ENCODE results near the gene HOXA11.
A peak's percentile ranks its signal among the peaks of the same experiment; 100 is the strongest.

HOXA11 gene

DNA sequence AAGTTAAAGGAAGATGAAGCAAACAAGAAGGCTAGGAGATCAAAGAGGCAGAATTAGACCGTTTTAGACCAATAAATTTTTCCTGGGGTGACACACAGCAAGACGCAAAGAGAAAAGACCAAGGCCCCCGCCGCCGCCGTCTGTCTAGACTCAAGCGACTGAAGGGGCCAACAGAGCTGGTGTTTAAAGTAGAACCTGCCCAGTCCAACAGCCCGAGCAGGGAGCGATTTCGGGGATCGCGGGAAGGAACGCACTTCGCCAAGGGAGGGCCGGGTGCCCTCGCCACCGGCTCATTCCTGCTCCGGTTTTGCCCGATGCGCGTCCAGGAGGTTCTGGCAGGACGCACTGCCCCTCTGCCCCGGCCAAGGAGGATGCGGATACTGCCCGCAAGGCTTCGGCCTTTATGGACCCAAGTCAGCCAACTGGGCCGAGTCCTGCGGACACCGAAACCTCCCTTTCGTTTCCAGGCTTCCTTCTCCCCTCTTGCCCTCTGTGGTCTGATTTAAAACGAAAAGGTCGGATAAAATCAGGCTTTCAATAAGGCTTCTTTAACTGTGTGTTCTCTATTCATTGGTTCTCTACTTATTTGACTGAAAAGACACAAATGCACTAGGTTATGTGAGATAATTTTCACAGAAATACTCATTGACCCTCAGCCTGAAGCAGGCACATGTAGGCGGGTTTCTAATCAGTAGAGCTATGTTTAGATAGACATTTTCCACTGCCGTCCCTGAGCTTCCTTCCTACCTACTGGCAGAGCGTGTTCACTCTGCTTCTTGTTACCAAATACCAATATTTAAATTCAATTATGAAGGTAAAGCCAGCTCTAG lies 26.4 kb downstream of the HOXA11 start:
- no peak for DNase-seq (ENCODE audit: low read depth in 2 of 2)

GRCh38 chr7:27157702-27158431 lies 27.2 kb downstream of the HOXA11 start:
- no peak for DNase-seq (ENCODE audit: low read depth in 2 of 2)

- no peak for DNase-seq (ENCODE audit: low read depth in 2 of 2)
Measured at GRCh38 chr7:27156916-27157701, 27.9 kb downstream of the HOXA11 start.

DNA sequence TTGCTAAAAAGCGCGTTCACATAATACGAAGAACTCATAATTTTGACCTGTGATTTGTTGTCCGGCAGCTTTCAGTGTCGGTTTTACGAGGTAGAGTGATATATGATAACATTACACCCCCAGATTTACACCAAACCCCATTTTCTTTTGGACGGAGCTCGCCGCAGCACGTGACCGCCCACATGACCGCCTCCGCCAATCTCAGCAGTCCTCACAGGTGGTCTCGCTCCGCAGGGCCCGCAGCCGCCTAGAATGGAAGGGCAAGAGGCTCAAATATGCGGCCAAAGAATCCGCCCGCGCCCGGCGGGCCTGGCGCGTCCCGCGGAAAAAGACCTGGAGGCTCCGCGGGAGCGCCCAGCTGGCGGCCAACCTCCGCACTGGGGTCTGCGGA lies 28.5 kb downstream of the HOXA11 start, which contains the start of gene HOXA7:
Gene HOXA7 (minus strand): TSS at position 168 of the 391 bp plus-strand sequence. CDS start 130 bp downstream, at position 38.
- DNase-seq (ENCODE audit: low read depth in 2 of 2), result no peak

- no peak for DNase-seq (ENCODE audit: low read depth in 2 of 2)
Measured at GRCh38 chr7:27155816-27156507, 29.1 kb downstream of the HOXA11 start.

DNA sequence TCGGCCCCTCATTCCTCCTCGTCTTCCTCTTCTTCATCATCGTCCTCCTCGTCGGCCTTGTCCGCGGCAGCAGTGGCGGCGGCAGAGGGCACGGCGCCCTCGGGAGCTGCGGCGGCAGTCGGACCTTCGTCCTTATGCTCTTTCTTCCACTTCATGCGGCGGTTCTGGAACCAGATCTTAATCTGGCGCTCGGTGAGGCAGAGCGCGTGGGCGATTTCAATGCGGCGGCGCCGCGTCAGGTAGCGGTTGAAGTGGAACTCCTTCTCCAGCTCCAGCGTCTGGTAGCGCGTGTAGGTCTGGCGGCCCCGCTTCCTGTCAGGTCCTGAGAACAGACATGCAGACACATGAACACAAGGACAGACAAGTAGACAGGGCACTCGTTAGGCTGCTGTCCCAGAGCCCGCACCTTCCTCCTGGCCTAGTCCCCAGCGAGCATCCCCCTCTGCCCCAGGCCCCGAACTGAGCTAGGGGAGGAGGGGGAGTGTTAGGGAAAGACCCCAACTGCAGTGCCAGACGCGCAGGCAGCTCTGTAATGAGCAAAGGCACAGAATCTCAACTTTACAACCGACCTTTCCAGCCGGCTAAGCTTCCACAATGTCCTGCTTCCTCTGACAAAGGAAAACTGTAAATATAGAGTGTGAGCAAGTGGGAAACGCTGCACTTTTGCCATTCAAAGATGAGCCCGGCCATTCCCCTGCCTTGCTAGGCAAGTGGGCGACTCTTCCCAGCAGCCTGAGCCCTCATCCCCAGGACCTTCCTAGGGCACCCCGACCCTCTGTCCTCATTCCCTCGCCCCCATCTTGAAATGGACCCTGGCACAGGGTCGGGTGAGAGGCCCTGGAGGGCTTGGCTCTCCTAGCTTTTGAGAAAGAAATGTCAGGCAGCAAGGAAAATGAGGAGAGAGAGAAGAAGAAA lies 29.9 kb downstream of the HOXA11 start:
- DNase-seq (ENCODE audit: low read depth in 2 of 2), result no peak

DNA sequence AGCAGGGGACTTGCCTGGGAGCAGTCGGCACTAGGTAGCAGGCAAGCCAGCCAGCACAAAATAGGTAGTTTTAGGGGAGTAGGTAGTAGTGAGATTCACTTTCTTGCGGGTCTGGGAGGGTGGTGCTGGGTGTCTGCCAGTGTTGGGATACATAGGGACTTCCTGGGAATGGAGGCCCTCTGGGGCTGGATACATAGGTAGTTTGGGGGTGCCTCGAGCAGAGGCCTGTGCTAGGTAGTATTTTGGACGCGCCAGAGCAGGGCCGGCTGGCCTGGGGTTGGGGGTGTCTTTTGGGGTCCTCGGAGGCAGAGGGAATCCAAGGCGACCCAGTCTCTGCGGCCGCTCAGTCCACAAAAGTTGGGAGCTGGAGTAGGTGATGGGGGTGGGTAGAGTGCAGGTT lies 30.7 kb downstream of the HOXA11 start:
- no peak for DNase-seq (ENCODE audit: low read depth in 2 of 2)

- no peak for DNase-seq (ENCODE audit: low read depth in 2 of 2)
Measured at GRCh38 chr7:27153526-27153925, 31.5 kb downstream of the HOXA11 start.

- DNase-seq (ENCODE audit: low read depth in 2 of 2), result no peak
Measured at GRCh38 chr7:27152816-27153442, 32.1 kb downstream of the HOXA11 start.

DNA sequence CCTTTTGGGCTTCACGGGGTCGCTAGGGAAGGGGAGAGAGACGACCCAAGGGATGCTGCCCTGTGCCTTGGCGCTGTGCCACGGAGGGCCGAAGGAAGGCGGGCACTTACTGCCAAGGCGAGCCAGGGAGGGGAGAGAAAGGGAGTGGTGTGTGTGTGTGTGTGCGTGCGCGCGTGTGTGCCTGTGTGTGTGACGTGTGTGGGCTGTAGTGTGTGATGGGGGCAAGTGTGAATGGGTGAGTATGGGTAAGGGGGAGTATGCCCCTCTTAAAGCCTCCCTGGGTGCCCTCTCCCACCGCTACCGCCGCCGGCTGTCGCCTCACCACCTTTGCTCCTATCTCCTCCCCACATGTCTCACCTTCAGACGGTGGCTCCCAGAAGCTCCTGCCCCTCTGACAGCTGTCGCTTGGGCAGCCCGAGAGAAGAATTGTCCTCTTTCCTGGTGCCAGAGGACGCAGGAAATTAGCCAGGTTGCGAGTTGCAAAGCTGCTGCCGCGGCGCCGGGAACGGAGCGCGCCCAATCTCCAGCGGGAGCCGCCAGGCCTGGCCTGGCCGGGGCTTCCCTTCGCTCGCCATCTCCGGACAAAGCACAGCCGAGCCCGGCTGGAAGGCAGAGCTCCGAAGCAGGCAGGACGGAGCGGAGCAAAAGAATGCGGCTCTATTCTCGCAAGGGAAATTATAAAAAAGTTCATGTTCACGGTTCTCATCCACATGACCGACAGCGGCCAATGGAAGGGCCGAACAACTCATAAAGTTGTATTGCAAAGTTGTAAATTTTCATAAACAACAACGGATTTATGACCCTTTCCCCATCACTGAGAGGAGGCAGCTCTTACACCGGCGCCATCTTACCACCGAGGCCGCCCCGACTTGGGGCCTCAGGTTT lies 32.9 kb downstream of the HOXA11 start, which contains the start of gene HOXA3:
Gene HOXA3 (minus strand): TSS at position 653 of the 885 bp plus-strand sequence. CDS start 41,943 bp downstream, outside the sequence.
- DNase-seq (ENCODE audit: low read depth in 2 of 2), result no peak

- DNase-seq (ENCODE audit: low read depth in 2 of 2), result no peak
Measured at GRCh38 chr7:27151341-27151930, 33.6 kb downstream of the HOXA11 start.

GRCh38 chr7:27150568-27151340 lies 34.3 kb downstream of the HOXA11 start:
- peak; percentile 29 to 45 for DNase-seq (ENCODE audit: low read depth in 2 of 2)

- DNase-seq (ENCODE audit: low read depth in 2 of 2), result no peak
Measured at GRCh38 chr7:27149842-27150567, 35.0 kb downstream of the HOXA11 start.

DNA sequence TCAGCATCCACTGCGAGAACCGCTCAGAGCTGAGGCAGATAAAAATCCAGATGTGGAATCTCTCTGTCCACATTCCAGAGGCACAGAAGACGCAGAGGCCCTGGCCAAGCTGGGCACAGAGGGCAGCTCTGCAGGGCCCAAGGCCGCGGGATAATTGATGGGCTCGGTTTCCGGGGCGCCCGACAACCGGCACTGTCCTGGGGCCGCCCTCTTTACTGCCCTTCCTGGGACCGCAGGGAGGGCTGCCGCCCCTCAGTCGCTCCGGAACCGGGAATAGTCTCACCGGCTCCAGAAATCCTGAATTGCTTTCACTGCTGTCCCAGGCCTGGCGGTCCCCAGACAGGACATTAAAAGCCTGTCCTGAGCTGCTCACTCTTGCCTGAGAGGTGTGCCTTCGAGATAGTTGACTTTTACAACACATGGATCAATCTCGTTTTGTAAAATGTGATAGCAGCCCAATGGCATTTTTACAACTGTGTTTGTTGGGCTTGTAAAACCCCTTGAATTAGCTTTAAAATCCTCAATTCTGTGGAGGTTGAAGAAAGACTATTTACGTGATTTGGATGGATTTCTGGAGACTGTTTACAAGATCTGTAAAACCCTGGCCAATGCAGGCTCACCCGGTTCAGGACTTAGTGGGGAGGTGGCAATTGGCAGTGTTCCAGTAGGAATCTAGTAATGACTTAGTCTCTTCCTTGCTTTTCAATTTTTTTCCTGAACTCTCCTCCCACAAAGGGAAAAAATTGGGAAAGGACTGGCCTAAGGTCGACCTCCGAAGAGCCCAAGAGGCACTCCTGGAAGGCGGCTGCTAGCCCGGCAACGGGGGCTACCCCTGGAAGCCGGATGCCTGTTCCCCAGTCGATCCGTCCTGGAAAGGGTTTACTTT lies 36.0 kb downstream of the HOXA11 start:
- DNase-seq (ENCODE audit: low read depth in 2 of 2), result no peak

DNA sequence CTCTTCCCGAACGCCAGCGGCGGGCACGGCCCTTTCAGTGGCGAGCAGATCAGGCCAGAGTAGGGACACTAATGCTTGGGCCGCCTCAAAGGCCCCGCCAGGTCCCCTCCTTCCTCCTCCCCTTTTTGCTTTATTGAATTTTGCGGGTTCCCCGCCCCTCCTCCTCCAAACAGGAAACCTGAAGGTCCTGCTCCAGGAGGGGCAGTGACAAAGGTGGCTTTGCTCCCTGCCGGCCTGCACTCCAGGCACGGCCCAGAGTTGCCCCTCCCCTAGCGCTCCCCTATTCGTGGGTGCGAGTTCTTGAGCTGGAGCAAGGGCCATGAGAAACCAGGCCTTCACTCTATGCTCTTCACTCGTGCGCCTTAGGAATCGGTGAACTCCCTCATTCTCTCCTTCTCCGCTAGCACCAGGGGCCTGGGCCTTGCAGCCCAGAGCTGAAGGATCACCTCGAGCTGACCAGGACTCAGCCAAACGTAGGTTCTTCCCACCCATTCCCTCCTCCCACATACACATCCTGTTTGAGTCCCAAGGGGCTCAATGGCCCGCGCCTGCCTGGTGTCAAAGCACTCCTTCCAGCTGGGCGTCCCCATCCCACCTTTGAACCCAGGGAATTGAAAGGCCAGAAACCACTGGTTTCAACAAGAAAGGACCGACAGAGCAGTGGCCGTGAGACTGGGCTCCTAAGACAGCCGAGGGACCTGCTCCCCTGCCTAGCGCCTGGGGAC lies 36.8 kb downstream of the HOXA11 start:
- no peak for DNase-seq (ENCODE audit: low read depth in 2 of 2)
